ENCODE results near the gene SLC7A6.

Gene SLC7A6

GRCh38 chr16:68249371-68249770, 15.0 kb upstream of the SLC7A6 start (continued):
- no peak for TF ChIP-seq CSRNP3 (CRISPR knock-in tag; IDR thresholded peaks at IDR 0.05)
- TF ChIP-seq BACH2 (CRISPR knock-in tag; IDR thresholded peaks at IDR 0.05; ENCODE audit: borderline replicate concordance), result no peak
- no peak for TF ChIP-seq CSDC2 (CRISPR knock-in tag; IDR thresholded peaks at IDR 0.05)
- no peak for TF ChIP-seq ISL1 (CRISPR knock-in tag; IDR thresholded peaks at IDR 0.05)

GRCh38 chr16:68250951-68251350, 13.4 kb upstream of the SLC7A6 start:
- ATAC-seq, result no peak
- TF ChIP-seq POU6F1 (CRISPR knock-in tag; IDR thresholded peaks at IDR 0.05; ENCODE audit: borderline replicate concordance, low read depth) (no peak), SNAI2 (CRISPR knock-in tag; IDR thresholded peaks at IDR 0.05) (no peak), ZFP3 (CRISPR knock-in tag; IDR thresholded peaks at IDR 0.05) (no peak), ZFP30 (CRISPR knock-in tag; IDR thresholded peaks at IDR 0.05) (no peak), TCF4 (CRISPR knock-in tag; IDR thresholded peaks at IDR 0.05; ENCODE audit: borderline replicate concordance) (no peak)

- TF ChIP-seq PPARA (CRISPR knock-in tag; IDR thresholded peaks at IDR 0.05; ENCODE audit: borderline replicate concordance), result no peak
- TF ChIP-seq ZNF70 (CRISPR knock-in tag; IDR thresholded peaks at IDR 0.05), result no peak
- TF ChIP-seq ZC3H10 (CRISPR knock-in tag; IDR thresholded peaks at IDR 0.05), result no peak
- no peak for TF ChIP-seq TSHZ2 (CRISPR knock-in tag; IDR thresholded peaks at IDR 0.05)
- TF ChIP-seq ISL1 (CRISPR knock-in tag; IDR thresholded peaks at IDR 0.05), result no peak
- TF ChIP-seq ESRRG (CRISPR knock-in tag; IDR thresholded peaks at IDR 0.05), result no peak
- no peak for TF ChIP-seq RARB (CRISPR knock-in tag; IDR thresholded peaks at IDR 0.05)
- no peak for TF ChIP-seq POU6F1 (CRISPR knock-in tag; IDR thresholded peaks at IDR 0.05; ENCODE audit: borderline replicate concordance, low read depth)
- no peak for TF ChIP-seq CREB5 (CRISPR knock-in tag; IDR thresholded peaks at IDR 0.05; ENCODE audit: low read depth)
- TF ChIP-seq ZFP30 (CRISPR knock-in tag; IDR thresholded peaks at IDR 0.05), result no peak
- TF ChIP-seq PATZ1 (CRISPR knock-in tag; IDR thresholded peaks at IDR 0.05; ENCODE audit: borderline replicate concordance), result no peak
- no peak for TF ChIP-seq ZNF8 (CRISPR knock-in tag; IDR thresholded peaks at IDR 0.05)
- TF ChIP-seq BACH2 (CRISPR knock-in tag; IDR thresholded peaks at IDR 0.05; ENCODE audit: borderline replicate concordance), result no peak
- TF ChIP-seq OSR1 (CRISPR knock-in tag; IDR thresholded peaks at IDR 0.05), result no peak
- TF ChIP-seq ZNF565 (CRISPR knock-in tag; conservative IDR thresholded peaks at IDR 0.05; ENCODE audit: low read depth), result no peak
- TF ChIP-seq CSRNP3 (CRISPR knock-in tag; IDR thresholded peaks at IDR 0.05), result no peak
- no peak for TF ChIP-seq ARNTL (CRISPR knock-in tag; IDR thresholded peaks at IDR 0.05; ENCODE audit: borderline replicate concordance, low read depth)
- TF ChIP-seq ZFP3 (CRISPR knock-in tag; IDR thresholded peaks at IDR 0.05), result no peak
- TF ChIP-seq CSDC2 (CRISPR knock-in tag; IDR thresholded peaks at IDR 0.05), result no peak
- no peak for TF ChIP-seq SNAI2 (CRISPR knock-in tag; IDR thresholded peaks at IDR 0.05)
- ATAC-seq, result no peak
Measured at GRCh38 chr16:68251832-68252231, 12.5 kb upstream of the SLC7A6 start.

Measured in SK-N-SH treated with all-trans-retinoic acid at 6 μM for 48 hours (cell line).